Hepatocyte (in vitro differentiated cells): ENCODE data around the gene GP5.

Experiments used
- EZH2 ChIP-seq: fragments of 200-600 bp; sonication (generic); IDR thresholded peaks from 2 replicates; pipeline ENCODE4 v1.6.1; 2016; ENCODE audit warnings: antibody characterized with exemption, mild to moderate bottlenecking, borderline replicate concordance
- EZH2phosphoT487 ChIP-seq: fragments of 200-600 bp; sonication (generic); IDR thresholded peaks from one replicate; pipeline ENCODE4 v1.6.1; 2018; ENCODE audit warnings: antibody characterized with exemption, mild to moderate bottlenecking, low read depth, moderate library complexity; ENCODE audit not compliant: unreplicated experiment, severe bottlenecking
- TF ChIP-seq, protein P1 (sequence below): fragments of 200-600 bp; sonication (generic); IDR thresholded peaks from 2 replicates; pipeline ENCODE4 v1.5.1; 2016; ENCODE audit warnings: antibody characterized with exemption, mild to moderate bottlenecking; ENCODE audit not compliant: poor library complexity

GRCh38 chr3:194381460-194381875, 17.6 kb downstream of the GP5 start:
- TF ChIP-seq, protein P1, sequence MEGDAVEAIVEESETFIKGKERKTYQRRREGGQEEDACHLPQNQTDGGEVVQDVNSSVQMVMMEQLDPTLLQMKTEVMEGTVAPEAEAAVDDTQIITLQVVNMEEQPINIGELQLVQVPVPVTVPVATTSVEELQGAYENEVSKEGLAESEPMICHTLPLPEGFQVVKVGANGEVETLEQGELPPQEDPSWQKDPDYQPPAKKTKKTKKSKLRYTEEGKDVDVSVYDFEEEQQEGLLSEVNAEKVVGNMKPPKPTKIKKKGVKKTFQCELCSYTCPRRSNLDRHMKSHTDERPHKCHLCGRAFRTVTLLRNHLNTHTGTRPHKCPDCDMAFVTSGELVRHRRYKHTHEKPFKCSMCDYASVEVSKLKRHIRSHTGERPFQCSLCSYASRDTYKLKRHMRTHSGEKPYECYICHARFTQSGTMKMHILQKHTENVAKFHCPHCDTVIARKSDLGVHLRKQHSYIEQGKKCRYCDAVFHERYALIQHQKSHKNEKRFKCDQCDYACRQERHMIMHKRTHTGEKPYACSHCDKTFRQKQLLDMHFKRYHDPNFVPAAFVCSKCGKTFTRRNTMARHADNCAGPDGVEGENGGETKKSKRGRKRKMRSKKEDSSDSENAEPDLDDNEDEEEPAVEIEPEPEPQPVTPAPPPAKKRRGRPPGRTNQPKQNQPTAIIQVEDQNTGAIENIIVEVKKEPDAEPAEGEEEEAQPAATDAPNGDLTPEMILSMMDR = no peak
- TF ChIP-seq EZH2 (no peak), EZH2phosphoT487 (no peak)
